HG03060 (cell line): ENCODE measurements around the gene POLDIP2.

Experiments used
- ATAC-seq: cut with Tn5 transposase; IDR thresholded peaks from one replicate; pipeline ENCODE4 v1.9.1; 2021; ENCODE audit warnings: low read depth, moderate number of reproducible peaks; ENCODE audit not compliant: unreplicated experiment

Gene POLDIP2

GRCh38 chr17:28318759-28319597, 38.3 kb downstream of the POLDIP2 start, which contains the start of gene TMEM97:
Gene TMEM97 (plus strand): TSS chr17:28319200. CDS start chr17:28319240, 40 bp downstream.
- ATAC-seq = peak; percentile 92

DNA sequence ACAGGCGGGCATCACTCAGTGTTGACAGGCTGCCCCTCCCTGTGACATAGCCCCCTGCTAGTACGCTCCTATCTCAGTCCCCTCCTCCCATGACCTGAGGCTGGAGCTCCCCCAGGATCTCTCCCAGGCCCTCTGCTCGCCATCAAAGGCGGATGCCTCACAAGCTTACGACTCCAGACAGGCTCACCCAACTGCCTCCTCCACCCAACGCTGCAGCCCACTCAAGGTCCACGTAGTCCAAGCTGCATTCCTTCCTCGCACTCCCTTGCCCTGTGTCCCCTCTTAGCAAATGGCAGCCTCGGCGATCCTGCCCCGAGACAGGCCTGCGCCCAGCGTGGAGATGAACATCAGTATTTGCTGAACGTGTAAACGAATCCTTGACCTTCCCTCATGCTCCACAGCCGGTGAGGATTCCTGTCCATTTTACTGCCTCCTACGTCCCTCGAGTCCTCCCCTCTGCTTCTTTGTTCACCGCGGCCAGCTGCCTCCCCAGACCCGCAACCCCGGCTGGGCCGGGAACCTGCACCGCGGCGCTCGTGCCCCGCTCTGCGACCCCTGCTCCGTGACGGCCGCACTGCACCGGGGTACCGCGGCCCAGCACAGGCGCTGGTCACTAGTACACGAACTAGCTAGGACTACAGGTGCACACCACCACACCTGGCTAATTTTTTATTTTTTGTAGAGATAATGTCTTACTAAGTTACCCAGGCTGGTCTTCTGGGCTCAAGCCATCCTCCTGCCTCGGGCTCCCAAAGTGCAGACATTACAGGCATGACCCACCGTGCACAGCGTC, 39.2 kb downstream of the POLDIP2 start:
- ATAC-seq = no peak

- no peak for ATAC-seq
Measured at GRCh38 chr17:28317099-28317965, 40.0 kb downstream of the POLDIP2 start.

DNA sequence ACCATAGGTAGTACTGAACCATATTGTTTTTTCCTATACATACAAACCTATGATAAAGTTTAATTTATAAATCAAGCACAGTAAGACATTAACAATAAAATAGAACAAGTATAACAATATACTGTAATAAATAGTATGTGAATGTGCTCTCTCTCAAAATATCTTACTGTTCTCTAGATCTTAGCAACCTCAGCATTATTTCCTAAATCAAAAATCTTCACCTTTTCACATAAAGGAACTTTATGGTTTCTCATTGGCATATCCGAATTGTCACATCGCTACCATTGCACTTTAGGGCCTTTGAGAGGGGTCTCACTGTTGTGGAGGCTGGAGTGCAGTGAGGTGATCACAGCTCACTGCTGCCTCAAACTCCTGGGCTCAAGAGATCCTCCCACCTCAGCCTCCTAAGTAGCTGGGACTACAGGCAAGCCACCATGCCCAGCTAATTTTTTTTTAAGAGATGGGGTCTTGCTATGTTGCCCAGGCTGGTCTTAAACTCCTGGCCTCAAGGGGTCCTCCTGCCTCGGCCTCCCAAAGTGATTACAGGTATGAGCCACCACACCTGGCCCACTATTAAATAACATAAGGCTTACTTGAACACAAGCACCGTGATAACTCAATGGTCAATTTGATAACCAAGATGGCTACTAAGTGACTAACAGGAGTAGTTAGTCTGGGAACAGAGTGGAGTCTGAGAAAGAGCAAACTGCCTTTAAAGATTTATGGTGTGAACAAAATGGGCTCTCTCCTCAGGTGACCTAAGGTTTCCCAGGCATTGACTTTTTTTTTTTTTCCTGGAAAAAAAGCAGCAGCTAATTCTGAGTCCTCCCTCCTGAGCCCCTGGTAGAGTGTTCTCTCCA, 41.3 kb downstream of the POLDIP2 start:
- ATAC-seq = no peak

GRCh38 chr17:28313841-28314240, 43.5 kb downstream of the POLDIP2 start:
- ATAC-seq = no peak

- no peak for ATAC-seq
Measured at GRCh38 chr17:28306954-28307401, 50.3 kb downstream of the POLDIP2 start.

DNA sequence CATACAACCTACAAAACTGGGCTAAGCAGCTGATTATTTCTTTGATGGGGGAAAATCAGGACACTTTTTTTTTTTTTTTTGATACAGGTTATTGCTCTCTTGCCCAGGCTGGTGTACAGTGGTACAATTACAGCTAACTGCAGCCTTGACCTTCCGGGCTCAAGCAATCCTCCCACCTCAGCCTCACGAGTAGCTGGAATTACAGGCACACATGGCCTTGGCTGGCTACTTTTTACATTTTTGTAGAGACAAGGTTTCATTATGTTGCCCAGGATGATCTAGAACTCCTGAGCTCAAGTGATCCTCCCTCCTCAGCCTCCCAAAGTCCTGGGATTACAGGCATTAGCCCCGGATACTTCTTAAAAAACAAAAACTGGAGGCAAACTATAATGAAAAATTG, 58.9 kb downstream of the POLDIP2 start:
- no peak for ATAC-seq
